H1 (cell line): Measurements from ENCODE around the gene LOXHD1. TPM values are rescaled to one million over a fixed set of nuclear protein-coding genes. Genes with fewer than 3 reads are reported as not detected.

Experiments used
- ASH2L ChIP-seq: fragments of 200-600, 300-600 bp; sonication (generic); IDR thresholded peaks from one replicate; pipeline ENCODE4 v1.7.1; 2017; ENCODE audit warnings: low read length
- SAP30 ChIP-seq: fragments of 300-600 bp; sonication (generic); IDR thresholded peaks from 2 replicates; pipeline ENCODE4 v1.7.1; 2012; ENCODE audit warnings: low read length, moderate library complexity, mild to moderate bottlenecking, inconsistent platforms; ENCODE audit not compliant: insufficient read depth, insufficient replicate concordance
- polyA plus RNA-seq, 7 experiments: library from polyadenylated mRNA; depleted of rRNA in 3 of 7; stranded (reverse) in 5 of 7; unstranded in 2 of 7; fragments of >200 nt in 5 of 7; fragments of 200-250 nt in 2 of 7; gene quantifications; 1 replicate in 5 of 7; 2 replicates in 1 of 7; 4 replicates in 1 of 7; pipeline versions ENCODE4 v1.2.1 to v1.2.3, GENCODE V29; 2011 to 2013; ENCODE audit warnings: missing spikeins in 2 of 7, mixed read lengths in 2 of 7
- total RNA-seq: library from RNA; stranded (reverse); fragmentation: NEBNext Ultra II Directional; extraction: Animal tissue kit (Norgen Biotek cat#: 25700); gene quantifications from 2 replicates; pipeline ENCODE4 v1.2.1, GENCODE V29; 2021
- TF ChIP-seq, protein P1 (sequence below): fragments of 300-600 bp; sonication (generic); IDR thresholded peaks from 2 replicates; pipeline ENCODE4 v1.7.1; 2012; ENCODE audit warnings: low read length, moderate library complexity, mild to moderate bottlenecking, inconsistent platforms; ENCODE audit not compliant: insufficient replicate concordance
- TF ChIP-seq, protein P2 (sequence below): IDR thresholded peaks from 2 replicates; pipeline ENCODE4 v1.6.1; 2012; ENCODE audit warnings: inconsistent platforms

The LOXHD1 gene
- total and polyA plus RNA-seq, 2 of the 8 experiments (the other 6 are each of a cell fraction or from before 2014, with no cell fraction given), result 0.02 TPM; not detected in 1

DNA sequence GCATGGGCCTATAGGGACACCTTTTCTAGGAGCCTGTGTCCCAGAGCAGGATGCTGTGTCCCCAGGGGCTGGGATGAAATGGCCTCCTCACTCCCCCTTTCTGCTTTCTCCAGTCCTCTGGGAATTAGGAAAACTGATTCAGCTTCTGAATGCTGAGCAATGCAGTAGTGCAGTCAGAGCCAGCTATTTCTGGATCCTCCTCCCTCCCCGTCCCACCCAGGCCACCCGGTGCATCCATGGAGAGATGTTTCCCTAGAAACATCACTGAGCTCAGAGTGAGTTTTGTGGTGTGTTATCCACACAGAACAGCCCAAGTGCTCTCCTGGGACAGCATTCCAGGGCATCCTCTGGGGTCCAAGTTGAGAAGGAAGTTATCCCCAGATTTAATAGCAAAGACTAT lies 125.5 kb downstream of the LOXHD1 start (continued):
- TF ChIP-seq, protein P1, sequence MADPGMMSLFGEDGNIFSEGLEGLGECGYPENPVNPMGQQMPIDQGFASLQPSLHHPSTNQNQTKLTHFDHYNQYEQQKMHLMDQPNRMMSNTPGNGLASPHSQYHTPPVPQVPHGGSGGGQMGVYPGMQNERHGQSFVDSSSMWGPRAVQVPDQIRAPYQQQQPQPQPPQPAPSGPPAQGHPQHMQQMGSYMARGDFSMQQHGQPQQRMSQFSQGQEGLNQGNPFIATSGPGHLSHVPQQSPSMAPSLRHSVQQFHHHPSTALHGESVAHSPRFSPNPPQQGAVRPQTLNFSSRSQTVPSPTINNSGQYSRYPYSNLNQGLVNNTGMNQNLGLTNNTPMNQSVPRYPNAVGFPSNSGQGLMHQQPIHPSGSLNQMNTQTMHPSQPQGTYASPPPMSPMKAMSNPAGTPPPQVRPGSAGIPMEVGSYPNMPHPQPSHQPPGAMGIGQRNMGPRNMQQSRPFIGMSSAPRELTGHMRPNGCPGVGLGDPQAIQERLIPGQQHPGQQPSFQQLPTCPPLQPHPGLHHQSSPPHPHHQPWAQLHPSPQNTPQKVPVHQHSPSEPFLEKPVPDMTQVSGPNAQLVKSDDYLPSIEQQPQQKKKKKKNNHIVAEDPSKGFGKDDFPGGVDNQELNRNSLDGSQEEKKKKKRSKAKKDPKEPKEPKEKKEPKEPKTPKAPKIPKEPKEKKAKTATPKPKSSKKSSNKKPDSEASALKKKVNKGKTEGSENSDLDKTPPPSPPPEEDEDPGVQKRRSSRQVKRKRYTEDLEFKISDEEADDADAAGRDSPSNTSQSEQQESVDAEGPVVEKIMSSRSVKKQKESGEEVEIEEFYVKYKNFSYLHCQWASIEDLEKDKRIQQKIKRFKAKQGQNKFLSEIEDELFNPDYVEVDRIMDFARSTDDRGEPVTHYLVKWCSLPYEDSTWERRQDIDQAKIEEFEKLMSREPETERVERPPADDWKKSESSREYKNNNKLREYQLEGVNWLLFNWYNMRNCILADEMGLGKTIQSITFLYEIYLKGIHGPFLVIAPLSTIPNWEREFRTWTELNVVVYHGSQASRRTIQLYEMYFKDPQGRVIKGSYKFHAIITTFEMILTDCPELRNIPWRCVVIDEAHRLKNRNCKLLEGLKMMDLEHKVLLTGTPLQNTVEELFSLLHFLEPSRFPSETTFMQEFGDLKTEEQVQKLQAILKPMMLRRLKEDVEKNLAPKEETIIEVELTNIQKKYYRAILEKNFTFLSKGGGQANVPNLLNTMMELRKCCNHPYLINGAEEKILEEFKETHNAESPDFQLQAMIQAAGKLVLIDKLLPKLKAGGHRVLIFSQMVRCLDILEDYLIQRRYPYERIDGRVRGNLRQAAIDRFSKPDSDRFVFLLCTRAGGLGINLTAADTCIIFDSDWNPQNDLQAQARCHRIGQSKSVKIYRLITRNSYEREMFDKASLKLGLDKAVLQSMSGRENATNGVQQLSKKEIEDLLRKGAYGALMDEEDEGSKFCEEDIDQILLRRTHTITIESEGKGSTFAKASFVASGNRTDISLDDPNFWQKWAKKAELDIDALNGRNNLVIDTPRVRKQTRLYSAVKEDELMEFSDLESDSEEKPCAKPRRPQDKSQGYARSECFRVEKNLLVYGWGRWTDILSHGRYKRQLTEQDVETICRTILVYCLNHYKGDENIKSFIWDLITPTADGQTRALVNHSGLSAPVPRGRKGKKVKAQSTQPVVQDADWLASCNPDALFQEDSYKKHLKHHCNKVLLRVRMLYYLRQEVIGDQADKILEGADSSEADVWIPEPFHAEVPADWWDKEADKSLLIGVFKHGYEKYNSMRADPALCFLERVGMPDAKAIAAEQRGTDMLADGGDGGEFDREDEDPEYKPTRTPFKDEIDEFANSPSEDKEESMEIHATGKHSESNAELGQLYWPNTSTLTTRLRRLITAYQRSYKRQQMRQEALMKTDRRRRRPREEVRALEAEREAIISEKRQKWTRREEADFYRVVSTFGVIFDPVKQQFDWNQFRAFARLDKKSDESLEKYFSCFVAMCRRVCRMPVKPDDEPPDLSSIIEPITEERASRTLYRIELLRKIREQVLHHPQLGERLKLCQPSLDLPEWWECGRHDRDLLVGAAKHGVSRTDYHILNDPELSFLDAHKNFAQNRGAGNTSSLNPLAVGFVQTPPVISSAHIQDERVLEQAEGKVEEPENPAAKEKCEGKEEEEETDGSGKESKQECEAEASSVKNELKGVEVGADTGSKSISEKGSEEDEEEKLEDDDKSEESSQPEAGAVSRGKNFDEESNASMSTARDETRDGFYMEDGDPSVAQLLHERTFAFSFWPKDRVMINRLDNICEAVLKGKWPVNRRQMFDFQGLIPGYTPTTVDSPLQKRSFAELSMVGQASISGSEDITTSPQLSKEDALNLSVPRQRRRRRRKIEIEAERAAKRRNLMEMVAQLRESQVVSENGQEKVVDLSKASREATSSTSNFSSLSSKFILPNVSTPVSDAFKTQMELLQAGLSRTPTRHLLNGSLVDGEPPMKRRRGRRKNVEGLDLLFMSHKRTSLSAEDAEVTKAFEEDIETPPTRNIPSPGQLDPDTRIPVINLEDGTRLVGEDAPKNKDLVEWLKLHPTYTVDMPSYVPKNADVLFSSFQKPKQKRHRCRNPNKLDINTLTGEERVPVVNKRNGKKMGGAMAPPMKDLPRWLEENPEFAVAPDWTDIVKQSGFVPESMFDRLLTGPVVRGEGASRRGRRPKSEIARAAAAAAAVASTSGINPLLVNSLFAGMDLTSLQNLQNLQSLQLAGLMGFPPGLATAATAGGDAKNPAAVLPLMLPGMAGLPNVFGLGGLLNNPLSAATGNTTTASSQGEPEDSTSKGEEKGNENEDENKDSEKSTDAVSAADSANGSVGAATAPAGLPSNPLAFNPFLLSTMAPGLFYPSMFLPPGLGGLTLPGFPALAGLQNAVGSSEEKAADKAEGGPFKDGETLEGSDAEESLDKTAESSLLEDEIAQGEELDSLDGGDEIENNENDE, result no peak
- TF ChIP-seq, protein P2, sequence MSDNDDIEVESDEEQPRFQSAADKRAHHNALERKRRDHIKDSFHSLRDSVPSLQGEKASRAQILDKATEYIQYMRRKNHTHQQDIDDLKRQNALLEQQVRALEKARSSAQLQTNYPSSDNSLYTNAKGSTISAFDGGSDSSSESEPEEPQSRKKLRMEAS, result no peak
- no peak for TF ChIP-seq ASH2L
- TF ChIP-seq SAP30, result no peak
